ENCODE results near the gene TDRD9.

Gene TDRD9

DNA sequence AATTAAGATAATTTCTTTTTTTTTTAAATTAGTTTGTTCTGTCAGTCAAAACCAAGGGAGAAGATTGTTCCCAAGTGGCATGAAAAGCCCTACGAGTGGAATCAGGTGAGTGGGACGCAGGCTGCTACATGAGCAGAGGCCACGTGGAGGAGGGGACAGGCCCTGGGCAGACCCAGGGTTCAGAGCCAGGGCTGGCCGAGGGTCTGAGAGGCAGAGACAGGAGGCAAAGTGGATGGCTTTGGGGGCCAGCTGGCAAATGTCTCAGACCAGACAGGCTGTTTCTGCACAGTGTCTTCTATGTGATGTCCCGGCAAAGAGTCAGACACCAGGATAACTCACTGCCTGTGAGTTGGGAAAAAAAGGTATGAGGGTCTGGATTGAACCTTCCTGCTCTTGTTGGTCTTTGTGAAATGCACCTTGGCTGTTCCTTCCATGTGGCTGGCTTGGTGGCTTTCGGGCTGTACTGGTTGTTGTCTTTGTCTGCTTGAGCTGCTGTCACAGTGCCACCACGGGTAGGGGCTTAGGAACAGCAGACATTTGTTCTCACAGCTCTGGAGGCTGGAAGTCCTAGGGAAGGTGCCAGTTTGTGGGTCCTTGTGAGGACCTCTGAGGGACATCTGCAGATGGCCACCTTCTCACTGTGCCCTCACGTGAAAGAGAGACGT, 121.5 kb downstream of the TDRD9 start:
- no peak for DNase-seq (ENCODE audit: low read depth, low spot score)
- no peak overlapping the region for H3K27ac ChIP-seq

DNA sequence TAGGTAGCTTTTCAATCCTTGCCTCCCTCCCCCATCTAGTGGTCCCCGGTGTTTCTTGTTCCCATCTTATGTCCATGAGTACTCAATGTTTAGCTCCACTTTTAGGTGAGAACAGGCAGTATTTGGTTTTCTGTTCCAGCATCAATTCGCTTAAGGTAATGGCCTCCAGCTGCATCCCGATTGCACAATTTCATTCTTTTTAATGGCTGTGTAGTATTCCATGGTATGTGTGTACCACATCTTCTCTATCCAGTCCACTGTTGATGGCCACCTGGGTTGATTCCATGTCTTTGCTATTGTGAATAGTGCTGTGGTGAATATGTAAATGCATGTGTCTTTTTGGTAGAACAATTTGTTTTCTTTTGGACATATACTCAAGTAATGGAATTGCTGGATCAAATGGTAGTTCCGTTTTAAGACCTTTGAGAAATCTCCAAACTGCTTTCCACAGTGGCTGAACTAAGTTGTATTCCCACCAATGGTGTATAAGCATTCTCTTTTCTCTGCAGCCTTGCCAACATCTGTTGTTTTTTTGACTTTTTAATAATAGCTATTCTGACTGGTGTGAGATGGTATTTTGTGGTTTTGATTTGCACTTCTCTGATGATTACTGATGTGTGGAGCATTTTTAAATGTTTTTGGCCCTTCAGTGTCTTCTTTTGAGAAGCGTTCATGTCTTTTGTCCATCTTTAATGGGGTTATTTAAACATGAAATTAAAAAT, 123.0 kb downstream of the TDRD9 start:
- DNase-seq (ENCODE audit: low read depth, low spot score): no peak
- no peak overlapping the region for H3K27ac ChIP-seq

DNA sequence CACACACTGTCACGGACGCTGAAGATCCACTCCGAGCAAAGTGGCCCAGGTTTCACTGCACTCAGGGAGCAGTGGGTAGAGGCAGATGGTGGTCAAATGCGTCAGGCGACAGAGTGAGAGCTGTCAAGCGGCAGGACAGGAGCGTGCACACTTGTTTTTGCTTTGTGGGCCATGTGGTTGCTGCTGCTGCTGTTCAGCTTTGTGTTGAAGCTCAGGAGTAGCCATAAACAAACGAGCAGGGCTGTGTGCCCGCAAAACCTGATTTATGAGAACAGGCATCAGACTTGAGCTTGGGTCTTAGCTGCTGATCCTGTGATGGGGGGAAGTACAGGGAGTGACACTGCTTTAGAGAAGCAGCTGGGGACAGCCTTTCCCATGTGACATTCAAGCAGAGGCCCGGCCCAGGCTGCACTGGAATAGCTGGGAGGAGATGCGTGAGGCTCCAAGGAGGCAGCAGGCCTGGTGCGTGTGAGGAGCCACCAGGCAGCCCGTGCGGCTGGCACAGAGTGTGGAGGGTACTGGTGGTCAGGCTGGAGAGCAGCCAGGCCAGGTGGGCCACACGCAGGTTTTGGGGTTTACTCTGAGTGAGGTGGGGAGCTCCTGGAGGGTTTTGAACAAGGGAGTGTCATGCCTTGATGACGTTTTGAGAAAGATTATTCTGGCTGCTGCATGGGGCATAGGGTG, 126.1 kb downstream of the TDRD9 start:
- H3K27ac ChIP-seq: no peak overlapping the region
- DNase-seq (ENCODE audit: low read depth, low spot score): no peak

DNA sequence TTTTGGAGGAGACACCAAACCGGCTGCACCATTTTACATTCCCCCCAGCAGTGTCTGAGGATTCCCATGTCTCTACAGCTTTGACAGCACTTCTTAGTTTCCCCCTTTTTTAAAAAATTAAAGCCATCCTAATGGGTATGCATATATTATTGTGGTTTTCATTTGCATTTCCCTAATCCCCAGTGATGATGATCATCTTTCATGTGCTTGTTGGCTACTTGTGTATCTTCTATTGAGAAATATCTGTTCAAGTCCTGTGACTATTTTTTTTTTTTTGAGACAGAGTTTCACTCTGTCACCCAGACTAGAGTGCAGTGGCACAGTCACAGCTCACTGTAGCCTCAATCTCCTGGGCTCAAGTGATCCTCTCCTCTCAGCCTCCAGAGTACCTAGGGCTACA, 134.0 kb downstream of the TDRD9 start:
- no peak for DNase-seq (ENCODE audit: low read depth, low spot score)

DNA sequence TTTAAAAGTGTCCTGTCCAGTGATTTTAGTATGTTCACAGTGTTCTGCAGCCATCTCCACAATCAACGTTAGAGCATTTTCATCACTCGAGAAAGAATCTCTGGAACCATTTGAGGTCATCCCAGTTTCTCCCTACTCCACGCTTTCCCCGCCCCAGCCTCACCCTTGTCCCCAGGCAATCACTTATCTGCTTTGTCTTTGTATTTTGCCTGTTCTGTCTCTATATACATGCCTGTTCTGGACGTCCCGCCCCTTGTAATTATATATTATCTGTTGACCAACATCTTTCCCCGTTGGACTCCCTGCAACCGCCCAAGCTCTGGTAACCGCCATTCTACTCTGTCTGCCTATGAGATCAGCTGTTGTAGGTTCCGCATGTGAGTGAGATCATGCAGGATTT, 135.7 kb downstream of the TDRD9 start:
- DNase-seq (ENCODE audit: low read depth, low spot score): no peak
- H3K27ac ChIP-seq: no peak overlapping the region

More for the DNA sequence above, 134.0 kb downstream of the TDRD9 start:
- no peak overlapping the region for H3K27ac ChIP-seq

DNA sequence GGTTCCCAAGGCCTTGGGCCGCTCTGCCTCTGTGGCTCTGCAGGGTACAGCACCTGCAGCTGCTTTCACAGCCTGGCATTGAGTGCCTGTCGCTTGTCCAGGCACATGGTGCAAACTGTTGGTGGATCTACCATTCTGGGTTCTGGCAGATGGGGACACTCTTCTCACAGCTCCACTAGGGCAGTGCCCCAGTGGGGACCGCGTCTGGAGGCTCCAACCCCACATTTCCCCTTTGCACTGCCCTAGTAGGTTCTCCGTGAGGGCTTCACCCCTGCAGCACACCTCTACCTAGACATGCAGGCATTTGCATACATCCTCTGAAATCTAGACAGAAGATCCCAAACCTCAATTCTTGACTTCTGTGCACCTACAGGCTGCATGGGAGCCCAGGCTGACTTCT, 138.0 kb downstream of the TDRD9 start:
- H3K27ac ChIP-seq: no peak overlapping the region
- DNase-seq (ENCODE audit: low read depth, low spot score): no peak

DNA sequence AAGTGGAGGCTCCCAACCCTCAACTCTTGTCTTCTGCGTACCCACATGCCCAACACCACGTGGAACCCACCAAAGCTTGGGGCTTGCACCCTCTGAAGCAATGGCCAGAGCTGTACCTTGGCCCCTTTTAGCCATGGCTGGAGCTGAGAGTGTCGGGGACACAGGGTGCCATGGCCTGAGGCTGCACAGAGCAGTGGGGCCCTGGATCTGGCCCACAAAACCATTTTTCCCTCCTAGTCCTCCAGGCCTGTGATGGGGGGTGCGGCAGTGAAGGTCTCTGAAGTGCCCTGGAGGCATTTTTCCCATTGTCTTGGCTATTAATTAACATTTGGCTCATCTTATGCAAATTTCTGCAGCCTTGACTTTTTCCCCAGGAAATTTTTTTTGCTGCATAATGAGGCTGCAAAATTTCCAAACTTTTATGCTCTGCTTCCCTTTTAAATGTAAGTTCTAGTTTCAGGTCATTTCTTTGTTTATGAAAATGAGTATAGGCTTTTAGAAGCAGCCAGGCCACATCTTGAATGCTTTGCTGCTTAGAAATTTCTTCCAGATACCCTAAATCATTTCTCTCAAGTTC, 138.6 kb downstream of the TDRD9 start:
- DNase-seq (ENCODE audit: low read depth, low spot score): no peak
- no peak overlapping the region for H3K27ac ChIP-seq

DNA sequence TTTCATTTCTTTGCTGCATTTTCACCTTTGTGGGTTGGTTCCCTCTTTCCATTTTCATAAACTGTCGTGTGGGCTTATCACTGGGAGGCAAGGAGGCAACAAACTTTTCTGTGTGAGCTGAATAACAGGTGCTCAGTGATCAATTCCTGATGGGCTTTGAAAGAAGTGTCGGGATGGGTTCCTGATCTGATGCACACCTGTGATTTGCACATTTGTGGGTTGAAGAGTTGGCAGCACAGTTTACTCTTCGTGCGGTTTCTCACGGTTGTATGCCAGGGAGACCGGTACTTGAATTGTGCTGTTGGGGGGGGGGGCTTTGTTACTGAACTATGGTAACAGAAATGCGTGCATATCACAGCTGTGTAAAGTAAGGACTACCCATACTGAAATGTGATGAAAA, 141.3 kb downstream of the TDRD9 start:
- H3K27ac ChIP-seq: no peak overlapping the region
- DNase-seq (ENCODE audit: low read depth, low spot score): no peak

DNA sequence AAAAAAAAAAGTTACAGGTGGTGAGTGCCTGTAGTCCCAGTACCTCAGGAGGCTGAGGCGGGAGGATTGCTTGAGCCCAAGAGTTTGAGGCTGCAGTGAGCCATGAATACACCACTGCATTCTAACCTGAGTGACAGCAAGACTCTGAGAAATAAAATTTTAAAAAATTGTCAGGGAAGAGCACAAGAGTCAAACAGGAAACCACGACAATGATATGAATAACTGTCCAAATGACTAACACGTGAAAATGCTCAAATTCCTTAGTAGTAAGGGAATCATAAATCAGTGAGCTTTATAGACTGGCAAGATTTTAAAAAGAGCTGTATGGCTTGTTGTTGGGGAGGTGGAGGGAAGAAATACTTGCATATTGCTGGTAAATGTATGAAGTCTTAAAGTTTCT, 144.3 kb downstream of the TDRD9 start:
- no peak for DNase-seq (ENCODE audit: low read depth, low spot score)
- no peak overlapping the region for H3K27ac ChIP-seq

DNA sequence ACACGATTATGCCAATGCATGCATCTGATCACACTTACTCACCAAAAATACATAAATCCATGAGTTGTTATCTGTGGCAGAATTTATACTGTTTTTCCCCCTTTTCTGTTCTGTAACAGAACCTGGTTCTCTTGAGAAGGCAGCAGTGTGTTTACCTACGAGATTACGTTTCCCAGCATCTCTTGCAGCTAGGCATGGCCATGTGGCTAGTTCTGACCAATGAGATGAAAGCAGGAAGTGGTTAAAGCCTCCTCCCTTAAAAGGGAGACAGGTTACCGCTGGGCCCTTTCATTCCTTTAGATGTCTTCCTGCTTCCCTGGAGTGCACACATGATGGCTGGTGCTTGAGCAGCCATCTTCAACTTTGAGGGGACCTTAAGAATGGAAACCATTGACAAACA, 145.5 kb downstream of the TDRD9 start:
- no peak overlapping the region for H3K27ac ChIP-seq
- no peak for DNase-seq (ENCODE audit: low read depth, low spot score)

DNA sequence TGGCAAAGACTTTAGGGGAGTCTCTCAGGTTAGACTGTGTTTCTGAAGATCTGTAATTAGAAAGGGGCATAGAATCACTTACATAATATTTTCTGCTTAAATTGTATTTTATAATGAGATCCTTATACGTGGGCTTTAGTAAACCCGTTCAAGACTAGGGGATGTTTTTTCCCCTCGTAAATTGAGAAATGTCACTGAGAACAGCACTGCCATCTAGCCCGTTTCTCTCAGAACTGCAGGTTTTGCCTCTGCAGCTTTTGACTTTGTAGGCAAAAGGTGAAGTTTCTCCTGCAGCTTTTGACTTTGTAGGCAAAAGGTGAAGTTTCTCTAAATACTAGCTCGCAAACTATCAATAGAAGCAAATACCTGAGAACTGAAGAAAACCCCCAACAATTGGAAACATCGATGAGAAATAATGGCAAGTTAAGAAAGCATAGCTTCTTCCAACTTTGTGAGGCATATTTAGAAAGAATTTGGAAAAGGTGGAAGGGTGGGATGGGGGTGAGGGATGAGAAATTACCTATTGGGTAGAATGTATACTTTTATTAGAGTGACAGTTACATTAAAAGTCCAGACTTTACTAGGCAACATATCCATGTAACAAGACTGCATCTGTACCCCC, 147.4 kb downstream of the TDRD9 start:
- H3K27ac ChIP-seq: no peak overlapping the region
- no peak for DNase-seq (ENCODE audit: low read depth, low spot score)

DNA sequence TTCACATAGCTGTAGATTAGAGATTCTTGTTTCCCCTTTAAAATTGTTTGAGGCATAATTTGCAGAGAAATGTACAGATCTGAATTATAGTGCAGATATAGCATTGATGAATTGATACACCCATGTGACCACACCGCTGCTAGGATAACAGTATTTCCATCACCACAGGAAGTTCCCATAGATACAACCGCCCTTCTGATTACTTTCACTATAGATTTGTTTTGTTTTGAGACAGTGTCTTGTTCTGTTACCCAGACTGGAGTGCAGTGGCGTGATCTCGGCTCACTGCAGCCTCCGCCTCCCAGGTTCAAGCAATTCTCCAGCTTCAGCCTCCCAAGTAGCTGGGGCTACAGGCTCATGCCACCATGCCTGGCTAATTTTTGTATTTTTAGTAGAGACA, 148.5 kb downstream of the TDRD9 start:
- DNase-seq (ENCODE audit: low read depth, low spot score): no peak
- H3K27ac ChIP-seq: no peak overlapping the region

DNA sequence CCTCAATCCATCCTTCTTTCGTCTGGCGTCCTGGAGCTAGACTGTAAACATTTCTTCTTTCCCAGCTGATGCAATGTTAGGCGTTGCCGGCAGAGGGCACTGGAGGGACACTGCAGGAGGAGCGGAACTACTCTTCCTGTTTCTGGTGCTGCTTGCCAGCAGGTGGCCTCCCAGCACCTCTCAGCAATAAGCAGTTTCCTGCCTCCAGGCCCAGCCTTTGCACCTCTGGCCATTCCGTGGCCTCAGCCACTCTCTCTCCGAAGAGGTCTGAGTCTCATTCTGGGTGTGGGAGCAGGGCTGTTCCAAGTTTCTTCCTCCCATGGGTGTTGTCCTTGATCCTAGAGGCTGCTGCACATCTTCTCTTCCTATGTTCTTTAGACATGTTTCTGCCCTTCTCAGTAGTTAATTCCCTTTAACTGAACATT, 149.8 kb downstream of the TDRD9 start:
- peak; percentile 64 for DNase-seq (ENCODE audit: low read depth, low spot score)
- no peak overlapping the region for H3K27ac ChIP-seq

DNA sequence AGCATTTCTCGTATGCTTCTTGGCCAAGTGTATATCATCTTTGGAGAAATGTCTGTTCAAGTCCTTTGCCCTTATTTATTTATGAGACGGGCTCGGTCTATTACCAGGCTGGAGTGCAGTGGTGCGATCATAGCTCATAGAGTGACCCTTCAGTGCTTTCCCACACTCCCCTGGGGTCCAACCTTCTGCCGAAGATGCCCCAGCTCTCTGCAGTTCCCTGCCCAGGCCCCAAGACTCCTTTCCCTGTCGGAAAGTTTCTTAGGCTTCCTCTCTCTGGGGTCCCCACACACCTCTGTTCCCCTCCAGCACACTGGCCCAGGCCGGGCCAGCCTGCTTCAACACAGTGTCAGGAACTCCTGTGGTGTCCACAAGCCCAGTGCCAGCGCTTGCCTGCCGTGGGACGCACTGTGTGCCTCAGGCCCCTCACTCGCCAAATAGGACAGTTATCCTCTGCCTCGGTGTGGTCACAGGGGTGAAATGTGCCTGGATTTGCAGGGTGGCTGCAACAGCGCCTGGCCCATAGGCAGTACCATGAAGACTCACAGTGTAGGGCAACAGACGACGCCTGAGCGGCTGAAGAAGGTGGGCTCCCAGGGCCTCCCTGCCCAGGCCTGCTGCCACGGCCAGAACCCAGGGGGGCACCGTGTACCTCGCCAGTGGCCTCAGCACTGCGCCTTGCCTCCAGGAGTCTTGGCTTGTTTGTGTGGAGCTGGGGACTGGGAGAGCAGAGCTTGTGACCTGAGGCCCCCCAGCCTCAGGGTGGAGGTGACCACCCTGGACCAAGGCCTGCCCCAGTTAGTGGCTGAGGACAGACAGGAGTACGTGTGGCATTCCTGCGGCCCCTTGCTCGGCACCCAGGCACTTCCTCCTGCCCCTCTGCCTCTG, 152.4 kb downstream of the TDRD9 start:
- H3K27ac ChIP-seq: no peak overlapping the region
- DNase-seq (ENCODE audit: low read depth, low spot score): no peak

DNA sequence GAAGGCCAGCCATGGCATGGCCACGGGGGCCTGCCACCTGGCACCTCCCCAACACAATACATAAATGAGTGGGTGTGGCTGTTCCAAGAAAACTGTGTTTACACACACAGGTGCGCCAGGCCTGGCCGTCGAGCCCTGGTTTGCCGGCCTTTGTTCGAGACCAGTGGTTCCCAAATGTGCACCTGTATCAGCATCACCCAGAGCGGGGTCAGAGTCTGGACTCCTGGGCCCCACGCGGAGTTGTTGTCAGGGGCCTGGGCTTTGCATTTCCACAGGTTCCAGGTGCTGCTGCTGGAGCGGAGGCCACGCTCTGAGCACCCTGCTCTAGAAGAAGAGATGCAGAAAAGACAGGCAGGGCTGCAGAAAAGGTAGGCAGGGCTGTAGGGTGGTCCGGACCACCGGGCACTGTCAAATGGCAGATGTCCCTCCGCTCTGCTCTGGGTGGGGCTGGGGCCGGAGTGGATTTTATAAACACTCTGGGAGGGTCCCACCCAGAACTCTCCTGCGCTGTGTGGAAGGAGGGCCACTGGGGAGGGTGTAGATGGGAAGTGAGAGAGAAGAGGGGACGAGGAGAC, 153.1 kb downstream of the TDRD9 start:
- DNase-seq (ENCODE audit: low read depth, low spot score): no peak
- H3K27ac ChIP-seq: no peak overlapping the region

DNA sequence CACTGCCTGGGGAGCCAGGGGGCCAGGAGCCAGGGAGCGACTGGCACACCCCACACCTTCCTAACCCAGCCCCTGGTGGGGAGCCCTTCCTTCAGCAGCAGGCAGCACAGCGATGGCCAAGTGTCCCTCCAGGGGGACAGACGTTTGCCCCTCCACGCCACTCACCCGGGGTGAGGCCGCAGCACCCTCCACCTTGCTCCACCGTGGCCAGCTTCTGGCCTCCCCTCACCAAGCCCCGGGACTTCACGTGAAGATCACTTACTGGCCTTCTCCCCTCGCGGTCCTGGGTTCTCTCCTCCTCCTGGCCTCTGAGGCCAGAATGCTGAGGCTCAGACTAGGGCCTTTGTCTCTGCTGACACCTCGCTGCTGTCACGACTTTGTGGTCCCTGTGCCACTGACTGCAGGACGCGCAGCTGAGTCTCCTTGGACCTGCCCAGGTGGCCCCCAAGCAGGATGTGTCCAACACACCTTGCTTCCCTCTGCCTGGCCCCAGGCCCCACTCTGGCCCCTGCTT, 153.8 kb downstream of the TDRD9 start:
- DNase-seq (ENCODE audit: low read depth, low spot score): no peak
- no peak overlapping the region for H3K27ac ChIP-seq

DNA sequence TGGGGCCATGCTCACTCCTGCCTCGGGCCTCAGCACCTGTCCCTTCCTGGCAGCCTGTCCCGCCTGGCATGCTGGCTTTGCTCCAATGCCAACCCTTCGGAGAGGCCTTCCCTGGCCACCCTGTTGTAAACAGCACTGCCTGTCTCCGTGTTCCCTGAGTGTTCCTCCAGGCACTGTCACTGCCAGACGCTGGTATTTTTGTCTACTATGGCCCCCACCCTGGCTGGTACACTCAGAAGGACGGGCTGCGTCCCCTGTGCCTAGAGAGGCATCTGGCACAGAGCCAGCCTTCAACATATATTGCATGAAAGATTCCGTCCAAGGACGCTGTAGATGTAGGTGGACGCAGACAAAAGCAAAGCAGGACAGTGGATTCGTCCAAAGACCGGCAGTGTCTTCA, 154.6 kb downstream of the TDRD9 start:
- DNase-seq (ENCODE audit: low read depth, low spot score): no peak

DNA sequence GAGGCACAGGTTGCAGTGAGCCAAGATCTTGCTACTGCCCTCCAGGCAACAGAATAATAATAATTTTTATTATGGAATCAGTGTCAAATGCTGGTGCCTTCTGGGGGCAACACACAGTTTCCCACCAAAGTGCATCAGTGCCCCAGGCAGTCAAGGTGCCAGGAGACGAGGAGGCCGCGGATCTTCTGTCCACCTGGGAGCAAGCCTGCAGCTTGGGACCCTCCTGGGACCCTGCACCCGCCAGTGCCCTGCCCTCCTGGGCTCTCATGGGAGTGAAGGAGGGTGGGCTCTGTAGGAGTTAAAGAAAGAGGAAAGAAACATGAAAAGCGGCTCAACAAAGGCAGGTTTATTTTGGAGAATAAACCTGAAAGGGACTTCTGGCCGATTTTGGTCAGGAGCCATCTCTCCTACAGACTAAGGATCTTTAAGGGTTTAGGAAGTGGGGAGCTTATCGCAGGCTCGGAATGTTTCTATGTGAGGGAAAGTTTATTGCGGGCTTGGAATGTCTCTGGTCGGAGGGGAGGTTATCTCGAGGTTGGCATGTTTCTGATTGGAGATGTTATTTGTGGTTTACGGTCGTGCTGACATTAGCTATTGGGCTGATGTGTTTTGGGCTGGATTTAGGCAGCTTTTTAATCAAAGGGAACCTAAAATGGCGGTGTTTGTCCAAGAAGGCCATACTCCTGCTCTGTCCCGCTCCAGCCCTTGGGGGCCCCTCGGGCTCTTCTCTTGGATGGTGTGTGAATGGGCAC, 156.2 kb downstream of the TDRD9 start:
- no peak for DNase-seq (ENCODE audit: low read depth, low spot score)
- no peak overlapping the region for H3K27ac ChIP-seq

More for the DNA sequence above, 154.6 kb downstream of the TDRD9 start:
- H3K27ac ChIP-seq: no peak overlapping the region

Measured in epithelial cell of prostate (primary cell).